GM10266 (cell line): ENCODE results near the gene PXMP4.

Experiments
- DNase-seq: peaks from one replicate; pipeline ENCODE4 v3.0.0; 2012; ENCODE audit errors: extremely low spot score
- CTCF ChIP-seq: IDR thresholded peaks from 2 replicates; pipeline ENCODE4 v1.5.1; 2012; ENCODE audit warnings: mild to moderate bottlenecking, low read depth; ENCODE audit not compliant: control insufficient read depth, insufficient read depth; ENCODE audit errors: missing control alignments

Gene PXMP4

GRCh38 chr20:33693741-33694638, 26.1 kb downstream of the PXMP4 start:
- no peak for TF ChIP-seq CTCF
- DNase-seq: no peak

GRCh38 chr20:33693289-33693688, 26.8 kb downstream of the PXMP4 start:
- DNase-seq: no peak
- TF ChIP-seq CTCF: no peak

GRCh38 chr20:33689973-33690372, 30.1 kb downstream of the PXMP4 start:
- TF ChIP-seq CTCF: no peak
- DNase-seq: no peak

- no peak for DNase-seq
- TF ChIP-seq CTCF: no peak
Measured at GRCh38 chr20:33689493-33689892, 30.6 kb downstream of the PXMP4 start.

- DNase-seq: no peak
- TF ChIP-seq CTCF: no peak
Measured at GRCh38 chr20:33688938-33689424, 31.1 kb downstream of the PXMP4 start.

- TF ChIP-seq CTCF: no peak
- DNase-seq: no peak
Measured at GRCh38 chr20:33687993-33688937, 31.8 kb downstream of the PXMP4 start.

GRCh38 chr20:33687370-33687915, 32.7 kb downstream of the PXMP4 start:
- no peak for TF ChIP-seq CTCF
- no peak for DNase-seq
